Panc1 (cell line): ENCODE measurements around the gene OR10P1. TPM values are rescaled to one million over a fixed set of nuclear protein-coding genes. Genes with fewer than 3 reads are reported as not detected.

Source experiments
- ATAC-seq: fragments of 200-7000 bp; cut with Tn5 transposase; 2 replicates; pipeline ENCODE4 v1.9.1; 2020; ENCODE audit warnings: mild to moderate bottlenecking, moderate library complexity
- BruUV-seq: library from RNA; stranded (reverse); fragments of 400-500 nt; replicated peaks from 2 replicates; lab custom pipeline; 2021; lab: Mats Ljungman, UMichigan
- CTCF ChIA-PET: fragments of 300-600 bp; sonication (Branson Sonifier 250); formaldehyde crosslinking; loops from one replicate; lab custom pipeline; 2022; ENCODE audit warnings: antibody characterized with exemption; lab: Charles Lee
- POLR2A ChIA-PET: fragments of 300-600 bp; sonication (Branson Sonifier 250); formaldehyde crosslinking; loops from one replicate; lab custom pipeline; 2022; ENCODE audit warnings: antibody characterized with exemption; lab: Charles Lee
- DNase-seq: peaks from one replicate; pipeline ENCODE4 v3.0.0-alpha.2; 2010; ENCODE audit warnings: low read depth, low spot score
- H3K27ac ChIP-seq: 2 replicates; pipeline ENCODE4 v1.5.1; 2011; ENCODE audit warnings: mild to moderate bottlenecking, low read length, inconsistent platforms
- H3K27me3 ChIP-seq: fragments of 200-500 bp; sonication (Bioruptor generic); 2 replicates; pipeline ENCODE4 v1.6.0; 2014; ENCODE audit warnings: low read length, inconsistent platforms; ENCODE audit not compliant: control insufficient read depth, insufficient read depth
- H3K36me3 ChIP-seq: fragments of 200-500 bp; sonication (Bioruptor generic); 2 replicates; pipeline ENCODE4 v1.5.1; 2014; ENCODE audit warnings: inconsistent platforms, mild to moderate bottlenecking, low read length, moderate library complexity; ENCODE audit not compliant: control insufficient read depth, insufficient read depth
- H3K4me1 ChIP-seq: 2 replicates; pipeline ENCODE4 v1.5.1; 2011; ENCODE audit warnings: inconsistent platforms, mild to moderate bottlenecking, low read length, moderate library complexity; ENCODE audit not compliant: control insufficient read depth, insufficient read depth
- H3K4me3 ChIP-seq, 2 experiments: 2 replicates each; pipeline ENCODE4 v1.5.1; 2011 to 2012; ENCODE audit warnings: low read depth in 2 of 2, low read length in 2 of 2, mild to moderate bottlenecking in 2 of 2, inconsistent platforms in 1 of 2, moderate library complexity in 1 of 2
- H3K9me3 ChIP-seq: fragments of 200-500 bp; sonication (Bioruptor generic); 2 replicates; pipeline ENCODE4 v1.5.1; 2014; ENCODE audit warnings: low read depth, mild to moderate bottlenecking, inconsistent platforms, low read length, moderate library complexity; ENCODE audit not compliant: control insufficient read depth, insufficient read depth
- POLR2AphosphoS5 ChIP-seq: IDR thresholded peaks from 2 replicates; pipeline ENCODE4 v1.6.1; 2012; ENCODE audit warnings: mild to moderate bottlenecking, low read depth, low read length, moderate library complexity
- SIN3A ChIP-seq: IDR thresholded peaks from 2 replicates; pipeline ENCODE4 v1.6.1; 2012; ENCODE audit warnings: low read depth, mild to moderate bottlenecking, low read length, moderate library complexity, borderline replicate concordance; ENCODE audit not compliant: insufficient read depth
- TCF7L2 ChIP-seq: IDR thresholded peaks from 2 replicates; pipeline ENCODE4 v1.6.1; 2011; ENCODE audit warnings: mild to moderate bottlenecking, low read depth, low read length, inconsistent platforms
- in situ Hi-C: cut with HindIII; loops from 2 replicates; pipeline ENCODE4 v1.10.0; 2016; ENCODE audit warnings: low sequenced_read_pairs, low pct_unique_long_range_greater_than_20kb
- intact Hi-C: fragments of 100-400 bp; cut with micrococcal nuclease; formaldehyde crosslinking; loops from one replicate; pipeline ENCODE4 v1.10.0; 2022; ENCODE audit not compliant: unreplicated experiment
- total RNA-seq: library from RNA; stranded (reverse); gene quantifications from one replicate; pipeline ENCODE4 v1.2.1, GENCODE V29; 2021; ENCODE audit not compliant: unreplicated experiment
- TF ChIP-seq, protein P1 (sequence below): fragments of 450-650 bp; IDR thresholded peaks from 2 replicates; pipeline ENCODE4 v1.5.1; 2017; ENCODE audit warnings: mild to moderate bottlenecking
- TF ChIP-seq, protein P2 (sequence below), 2 experiments: IDR thresholded peaks; 2 replicates each; pipeline ENCODE4 v1.6.1; 2011 to 2012; ENCODE audit warnings: low read depth in 2 of 2, control low read depth in 1 of 2, low read length in 1 of 2, mild to moderate bottlenecking in 1 of 2, moderate library complexity in 1 of 2; ENCODE audit not compliant: insufficient read depth in 1 of 2

OR10P1 gene
- total RNA-seq, 1 experiment from 2014 or later, result not detected

GRCh38 chr12:55666508-55666907, 29.8 kb downstream of the OR10P1 start:
- CTCF ChIA-PET, result interaction anchor here (0.5 to 0.9 kb wide), 3 partner anchors 15 to 80 kb away, joined by 3 to 19 read pairs (median 3); a partner anchor contains a TSS
- no peaks in the 10 kb centered on the region for H3K27me3 ChIP-seq
- H3K4me3 ChIP-seq, result no peak overlapping the region
- ATAC-seq, result no peak
- in situ Hi-C loops (no loop called here), intact Hi-C loops (no loop called here)
- H3K27ac ChIP-seq, result no peak overlapping the region
- TF ChIP-seq, protein P1, sequence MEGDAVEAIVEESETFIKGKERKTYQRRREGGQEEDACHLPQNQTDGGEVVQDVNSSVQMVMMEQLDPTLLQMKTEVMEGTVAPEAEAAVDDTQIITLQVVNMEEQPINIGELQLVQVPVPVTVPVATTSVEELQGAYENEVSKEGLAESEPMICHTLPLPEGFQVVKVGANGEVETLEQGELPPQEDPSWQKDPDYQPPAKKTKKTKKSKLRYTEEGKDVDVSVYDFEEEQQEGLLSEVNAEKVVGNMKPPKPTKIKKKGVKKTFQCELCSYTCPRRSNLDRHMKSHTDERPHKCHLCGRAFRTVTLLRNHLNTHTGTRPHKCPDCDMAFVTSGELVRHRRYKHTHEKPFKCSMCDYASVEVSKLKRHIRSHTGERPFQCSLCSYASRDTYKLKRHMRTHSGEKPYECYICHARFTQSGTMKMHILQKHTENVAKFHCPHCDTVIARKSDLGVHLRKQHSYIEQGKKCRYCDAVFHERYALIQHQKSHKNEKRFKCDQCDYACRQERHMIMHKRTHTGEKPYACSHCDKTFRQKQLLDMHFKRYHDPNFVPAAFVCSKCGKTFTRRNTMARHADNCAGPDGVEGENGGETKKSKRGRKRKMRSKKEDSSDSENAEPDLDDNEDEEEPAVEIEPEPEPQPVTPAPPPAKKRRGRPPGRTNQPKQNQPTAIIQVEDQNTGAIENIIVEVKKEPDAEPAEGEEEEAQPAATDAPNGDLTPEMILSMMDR, result no peak
- no peak for TF ChIP-seq TCF7L2
- no peak for TF ChIP-seq SIN3A
- TF ChIP-seq, protein P2, sequence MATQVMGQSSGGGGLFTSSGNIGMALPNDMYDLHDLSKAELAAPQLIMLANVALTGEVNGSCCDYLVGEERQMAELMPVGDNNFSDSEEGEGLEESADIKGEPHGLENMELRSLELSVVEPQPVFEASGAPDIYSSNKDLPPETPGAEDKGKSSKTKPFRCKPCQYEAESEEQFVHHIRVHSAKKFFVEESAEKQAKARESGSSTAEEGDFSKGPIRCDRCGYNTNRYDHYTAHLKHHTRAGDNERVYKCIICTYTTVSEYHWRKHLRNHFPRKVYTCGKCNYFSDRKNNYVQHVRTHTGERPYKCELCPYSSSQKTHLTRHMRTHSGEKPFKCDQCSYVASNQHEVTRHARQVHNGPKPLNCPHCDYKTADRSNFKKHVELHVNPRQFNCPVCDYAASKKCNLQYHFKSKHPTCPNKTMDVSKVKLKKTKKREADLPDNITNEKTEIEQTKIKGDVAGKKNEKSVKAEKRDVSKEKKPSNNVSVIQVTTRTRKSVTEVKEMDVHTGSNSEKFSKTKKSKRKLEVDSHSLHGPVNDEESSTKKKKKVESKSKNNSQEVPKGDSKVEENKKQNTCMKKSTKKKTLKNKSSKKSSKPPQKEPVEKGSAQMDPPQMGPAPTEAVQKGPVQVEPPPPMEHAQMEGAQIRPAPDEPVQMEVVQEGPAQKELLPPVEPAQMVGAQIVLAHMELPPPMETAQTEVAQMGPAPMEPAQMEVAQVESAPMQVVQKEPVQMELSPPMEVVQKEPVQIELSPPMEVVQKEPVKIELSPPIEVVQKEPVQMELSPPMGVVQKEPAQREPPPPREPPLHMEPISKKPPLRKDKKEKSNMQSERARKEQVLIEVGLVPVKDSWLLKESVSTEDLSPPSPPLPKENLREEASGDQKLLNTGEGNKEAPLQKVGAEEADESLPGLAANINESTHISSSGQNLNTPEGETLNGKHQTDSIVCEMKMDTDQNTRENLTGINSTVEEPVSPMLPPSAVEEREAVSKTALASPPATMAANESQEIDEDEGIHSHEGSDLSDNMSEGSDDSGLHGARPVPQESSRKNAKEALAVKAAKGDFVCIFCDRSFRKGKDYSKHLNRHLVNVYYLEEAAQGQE (IDR thresholded peaks at IDR 0.05; ENCODE audit: insufficient read depth in 1 of 2, low read depth in 2 of 2, low read length in 1 of 2), result no peak
- no peak for TF ChIP-seq POLR2AphosphoS5
- H3K9me3 ChIP-seq, result no peaks in the 10 kb centered on the region
- no peaks in the 10 kb centered on the region for H3K36me3 ChIP-seq
- H3K4me1 ChIP-seq, result no peaks in the 10 kb centered on the region
- DNase-seq, result no peak
- no TSS peak for BruUV-seq
- POLR2A ChIA-PET, result no interaction called here

DNA sequence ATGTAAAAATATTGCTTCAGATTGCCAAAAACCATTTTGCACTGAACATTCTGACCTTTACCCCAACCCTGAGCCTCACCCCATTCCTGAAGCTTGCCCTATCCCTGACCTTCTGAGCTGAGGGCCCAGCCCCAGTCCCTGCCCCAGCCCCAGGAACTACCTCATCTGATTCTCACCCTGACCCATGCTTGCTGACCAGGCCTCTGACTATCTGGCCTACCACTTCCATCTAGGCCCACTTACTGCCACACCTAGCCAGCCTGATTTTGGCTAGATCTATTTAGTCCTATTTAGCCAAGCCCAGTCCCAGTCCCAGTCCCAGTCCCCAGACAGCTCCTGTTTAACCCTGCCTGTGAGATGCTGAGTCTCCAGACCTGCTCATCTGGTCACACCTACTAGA, 33.6 kb downstream of the OR10P1 start:
- Histone ChIP-seq H3K27me3 (0 out of 2 replicates have a peak, but pooled peaks cover 3% of the 10 kb centered on the region), H3K4me1 (no peaks in the 10 kb centered on the region), H3K36me3 (no peaks in the 10 kb centered on the region), H3K9me3 (no peaks in the 10 kb centered on the region), H3K27ac (no peak overlapping the region), H3K4me3 (no peak overlapping the region)
- POLR2A ChIA-PET, result no interaction called here
- CTCF ChIA-PET, result no interaction called here
- intact Hi-C loops, result no loop called here
- DNase-seq, result no peak
- TF ChIP-seq POLR2AphosphoS5 (no peak), SIN3A (no peak), TCF7L2 (no peak)
- TF ChIP-seq, protein P1, result no peak
- TF ChIP-seq, protein P2 (IDR thresholded peaks at IDR 0.05; ENCODE audit: insufficient read depth in 1 of 2, low read depth in 2 of 2, low read length in 1 of 2), result no peak
- no TSS peak for BruUV-seq
- in situ Hi-C loops, result no loop called here
- no peak for ATAC-seq
